GM18499 (cell line): Measurements from ENCODE around the gene LTF.
"Not testable (repeated sequence)": the region's sequence is repeated elsewhere in the genome, so short reads cannot be mapped to it uniquely, and the experiment has no call there.

Source experiments
- ATAC-seq: cut with Tn5 transposase; IDR thresholded peaks from one replicate; pipeline ENCODE4 v1.9.1; 2021; ENCODE audit warnings: moderate number of reproducible peaks; ENCODE audit not compliant: insufficient read depth, unreplicated experiment

Gene LTF

DNA sequence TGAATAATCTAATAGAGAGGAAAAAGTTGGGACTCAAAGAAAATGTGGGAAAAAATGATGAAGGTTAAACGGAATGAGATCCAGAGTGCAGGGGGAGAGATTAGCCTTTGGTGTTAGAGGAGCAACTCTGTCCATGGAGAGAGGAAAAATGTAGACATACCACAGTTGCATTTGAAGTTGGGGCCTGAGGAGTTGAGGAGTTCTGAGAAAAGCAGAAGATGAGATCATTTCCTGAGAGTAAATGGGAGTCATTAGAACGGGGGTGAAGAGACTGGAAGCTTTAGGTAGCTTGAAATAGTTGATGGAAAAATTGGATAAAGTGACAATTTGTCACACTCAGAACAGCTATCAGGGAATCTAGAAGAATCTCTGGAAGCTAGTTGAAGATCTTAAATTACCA lies 65.1 kb downstream of the LTF start:
- ATAC-seq: no peak

DNA sequence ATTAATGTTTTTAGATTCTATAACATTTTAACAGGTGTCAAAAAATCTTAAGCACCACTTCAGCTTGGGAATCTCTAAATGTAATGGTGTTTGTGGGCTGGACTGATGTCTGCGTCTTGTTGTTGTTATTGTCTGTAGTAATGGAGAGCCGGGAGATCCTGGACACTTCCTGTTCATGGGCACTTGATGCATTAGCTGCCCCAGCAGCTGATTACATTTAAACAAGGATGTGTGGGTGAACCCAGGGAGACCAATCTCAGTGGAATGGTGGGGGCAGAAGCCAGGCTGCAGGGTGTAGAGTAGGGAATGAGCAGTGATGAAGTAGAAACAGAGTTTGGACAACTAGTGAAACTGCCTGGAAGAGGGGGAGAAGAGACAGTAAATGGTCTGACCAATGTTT lies 65.6 kb downstream of the LTF start:
- no peak for ATAC-seq

DNA sequence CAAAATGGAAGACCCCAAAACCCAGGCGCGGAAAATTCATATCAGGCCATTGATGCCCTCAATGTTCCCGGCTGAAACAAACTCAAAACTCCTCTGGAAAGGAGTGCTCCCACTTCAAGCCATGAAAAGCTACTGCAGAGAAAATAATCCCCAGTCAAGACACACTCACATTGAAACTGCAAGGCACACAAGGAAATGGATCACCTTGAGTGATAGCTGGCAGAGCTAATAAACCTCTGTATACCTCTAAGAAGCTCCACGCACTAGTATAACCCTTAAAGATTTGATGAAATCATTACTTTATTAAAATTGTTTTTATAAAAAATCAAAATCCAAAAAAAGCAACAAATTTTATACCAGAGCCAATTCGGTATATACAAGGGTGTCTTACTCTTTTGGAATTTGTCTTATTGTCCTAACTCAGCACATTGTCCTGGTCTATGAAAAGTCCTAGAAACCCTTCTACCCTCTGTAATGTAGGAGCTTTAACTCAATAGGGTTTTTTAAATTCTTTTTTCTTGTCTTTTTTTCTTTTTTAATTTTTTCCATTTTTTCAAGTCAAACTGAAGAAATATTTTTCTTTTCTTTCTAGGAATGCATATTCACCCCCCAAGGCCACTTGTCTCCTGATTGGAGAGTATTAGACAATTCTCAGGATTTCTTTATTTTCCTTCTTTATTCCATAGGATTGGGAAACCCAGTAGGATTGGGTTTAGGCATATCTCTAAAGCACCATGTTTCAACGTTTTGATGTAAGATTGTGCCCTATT lies 66.3 kb downstream of the LTF start:
- no peak for ATAC-seq

DNA sequence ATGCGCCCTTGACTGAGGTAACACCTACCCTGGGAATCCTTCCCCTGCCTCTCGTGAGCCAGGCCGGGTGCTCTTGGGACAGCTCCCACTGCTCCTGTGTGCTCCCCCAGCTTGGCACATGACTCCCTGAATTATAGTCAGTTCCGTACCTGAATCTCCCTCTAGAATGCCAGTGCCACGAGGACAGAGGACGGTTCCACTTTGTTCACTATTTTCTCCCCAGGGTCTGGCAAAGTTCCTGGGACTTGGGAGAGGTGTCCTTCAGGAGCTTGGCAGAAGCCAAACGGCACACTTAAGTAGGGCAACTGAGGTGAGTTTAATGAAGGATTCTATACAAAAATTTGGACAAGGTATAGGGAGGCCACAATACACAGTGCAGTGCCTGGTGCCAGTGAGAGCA lies 67.6 kb downstream of the LTF start:
- ATAC-seq: no peak

DNA sequence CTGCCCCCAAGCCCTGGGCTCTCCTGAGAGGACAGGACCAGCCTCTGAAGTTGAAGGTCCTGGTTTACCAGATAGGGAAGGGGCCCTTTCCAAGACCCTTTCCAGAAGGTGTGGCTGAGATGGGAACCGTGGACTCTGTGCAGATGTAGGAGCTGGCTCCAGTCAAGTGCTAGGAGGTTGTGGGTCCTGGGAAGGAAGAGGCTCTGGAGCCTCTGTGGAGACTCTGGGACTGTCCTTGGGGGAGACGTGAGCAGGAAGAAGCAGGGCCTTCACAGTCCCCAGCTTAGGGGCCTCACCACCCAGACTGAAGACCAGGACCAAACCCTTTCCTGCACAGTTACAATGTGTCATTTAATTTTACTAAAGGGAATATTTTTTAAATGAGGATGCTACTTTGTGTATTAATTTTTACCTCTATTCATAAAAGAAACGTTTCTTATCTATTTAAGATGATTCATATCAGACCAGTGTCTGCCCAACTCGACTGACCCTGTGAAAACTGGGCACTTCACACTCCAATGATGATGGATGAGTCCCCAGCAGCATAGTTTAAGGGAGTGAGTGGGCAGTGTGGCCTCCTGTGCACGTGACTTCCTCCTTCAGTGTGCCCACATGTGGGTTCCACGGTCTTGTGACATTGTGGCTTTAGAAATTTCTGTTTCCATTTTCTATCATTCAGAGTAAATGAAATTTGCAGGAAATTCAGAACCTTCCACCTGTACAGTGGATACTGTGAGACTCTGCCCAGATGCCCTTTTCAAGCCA lies 68.8 kb downstream of the LTF start:
- no peak for ATAC-seq

DNA sequence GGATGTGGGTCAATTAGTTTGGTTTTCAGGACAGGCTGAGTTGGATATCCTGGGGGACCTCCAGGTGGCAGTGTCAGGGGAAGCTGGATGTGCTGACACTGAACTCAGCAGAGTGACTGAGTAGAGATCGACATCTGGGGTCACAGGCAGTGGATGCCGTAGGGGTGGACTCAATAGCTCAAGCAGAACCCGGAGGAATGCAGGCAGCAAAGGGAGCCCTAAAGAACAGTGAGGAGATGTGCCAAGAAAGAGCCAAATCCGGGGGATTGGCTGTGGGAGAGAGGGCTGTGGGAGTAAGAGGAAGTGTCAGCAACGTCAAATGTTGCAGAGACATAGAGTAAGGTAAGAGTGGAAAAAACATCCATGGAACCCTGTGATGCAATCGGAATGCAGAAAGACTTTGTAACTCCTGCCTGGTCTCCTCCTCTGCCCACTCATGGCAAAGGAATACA lies 69.5 kb downstream of the LTF start:
- no peak for ATAC-seq

DNA sequence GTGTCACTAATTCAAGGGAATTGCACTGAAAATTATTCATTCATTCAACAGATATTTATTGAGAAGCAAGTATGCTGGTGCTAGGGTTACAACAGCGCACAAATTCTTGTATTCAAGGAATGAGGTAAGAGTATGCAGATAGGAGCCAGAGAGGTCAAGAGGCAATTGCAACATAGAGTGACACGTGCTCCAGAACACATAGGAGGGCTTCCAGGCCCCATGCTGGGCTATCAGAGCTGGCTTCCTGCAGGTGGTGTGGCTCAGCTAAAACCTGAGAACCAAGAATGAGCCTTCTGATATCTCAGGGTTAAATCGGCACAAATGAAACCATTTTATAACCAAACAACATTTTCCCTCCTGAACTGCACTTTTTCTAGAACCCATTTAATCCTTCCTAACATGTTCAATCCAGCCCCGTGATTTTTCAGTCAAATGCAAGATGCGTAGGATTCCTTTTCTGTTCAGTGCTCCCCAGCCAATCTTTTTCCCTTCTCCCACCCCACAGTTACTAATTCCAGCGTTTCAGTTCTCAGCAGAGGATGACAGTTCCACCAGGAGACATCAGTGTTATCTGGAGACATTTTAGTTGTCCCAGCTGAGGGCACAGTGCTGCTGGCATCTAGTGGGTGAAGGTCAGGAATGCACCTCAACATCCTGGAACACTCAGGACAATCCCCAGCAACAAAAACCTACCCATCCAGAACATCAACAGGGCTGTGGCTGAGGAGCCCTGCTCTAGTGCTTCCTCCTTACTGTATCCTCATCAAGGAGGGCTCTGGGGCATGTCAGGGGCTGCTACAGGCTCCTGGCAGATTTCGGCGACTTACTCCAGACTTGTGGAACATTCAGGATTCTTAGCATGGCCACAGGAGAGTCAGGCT lies 70.9 kb downstream of the LTF start:
- ATAC-seq: no peak

DNA sequence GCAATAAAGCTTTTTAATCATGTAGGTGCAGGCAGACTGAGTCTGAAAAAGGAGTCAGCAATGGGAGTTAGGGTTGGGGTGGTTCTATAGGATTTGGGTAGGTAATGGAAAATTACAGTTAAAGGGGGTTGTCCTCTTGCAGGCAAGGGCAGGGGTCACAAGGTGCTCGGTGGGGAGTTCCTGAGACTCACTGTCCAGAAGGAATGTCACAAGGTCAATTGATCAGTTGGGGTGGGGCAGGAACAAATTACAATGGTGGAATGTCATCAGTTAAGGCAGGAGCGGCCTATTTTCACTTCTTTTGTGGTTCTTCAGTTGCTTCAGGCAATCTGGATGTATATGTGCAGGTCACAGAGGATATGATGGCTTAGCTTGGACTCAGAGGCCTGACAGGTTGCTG lies 71.7 kb downstream of the LTF start:
- no peak for ATAC-seq

DNA sequence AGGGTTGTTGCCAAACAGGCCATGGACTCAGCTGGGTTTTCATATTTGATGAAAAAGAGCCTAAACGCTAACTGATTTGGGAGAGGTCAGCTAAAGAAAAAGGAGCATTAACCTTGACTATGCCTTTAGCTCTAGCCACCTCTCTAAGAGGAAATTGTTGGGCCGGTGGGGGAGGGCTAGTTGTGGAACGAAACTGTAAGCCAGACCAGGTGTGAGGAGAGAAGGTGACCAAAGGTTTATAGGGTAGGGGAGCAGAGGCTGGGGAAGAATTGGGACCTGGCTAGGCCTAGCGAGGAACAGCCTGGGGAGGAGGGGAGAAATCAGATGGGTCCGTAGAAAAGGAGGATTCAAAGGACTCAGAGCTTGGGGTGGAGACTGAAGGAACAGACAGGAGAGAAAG lies 73.2 kb downstream of the LTF start:
- not testable (repeated sequence) for ATAC-seq

DNA sequence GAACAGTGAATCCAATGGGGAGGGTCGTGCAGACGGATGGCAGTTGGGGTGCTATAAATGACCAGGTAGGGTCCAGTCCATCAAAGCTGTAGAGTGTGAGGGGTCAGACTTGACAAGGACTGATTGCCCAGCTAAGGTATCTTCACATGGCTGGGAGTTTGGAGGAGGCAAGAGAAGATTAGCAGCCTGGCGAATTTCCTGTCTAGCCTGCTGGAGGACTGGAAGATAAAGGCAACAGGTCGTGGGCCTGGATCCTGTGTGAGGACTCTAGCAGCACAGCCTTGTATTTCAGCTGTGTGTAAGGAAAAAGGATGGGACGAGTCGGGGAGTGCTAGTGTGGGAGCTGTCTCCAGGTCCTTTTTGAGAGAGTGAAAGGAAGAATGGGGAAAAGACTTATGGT lies 75.4 kb downstream of the LTF start:
- no peak for ATAC-seq

DNA sequence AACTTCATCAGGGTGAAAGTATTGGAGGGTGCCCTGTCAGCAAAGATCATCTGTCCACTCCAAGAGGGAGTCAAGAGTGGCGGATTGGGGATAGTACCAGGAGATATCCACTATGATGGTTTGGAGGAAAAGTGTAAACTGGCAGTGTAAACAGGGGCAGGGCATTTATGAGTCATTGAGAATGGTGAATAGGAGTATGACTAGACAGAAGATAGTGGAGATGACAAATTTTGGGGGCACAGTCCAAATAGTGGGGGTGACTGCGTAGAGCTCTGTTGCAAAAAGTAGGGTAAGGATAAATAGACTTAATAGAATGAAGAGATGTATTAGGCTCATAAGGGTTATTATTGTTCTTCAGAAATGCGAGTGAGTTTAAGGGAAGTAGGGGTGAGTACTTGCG lies 75.9 kb downstream of the LTF start:
- ATAC-seq: not testable (repeated sequence)

DNA sequence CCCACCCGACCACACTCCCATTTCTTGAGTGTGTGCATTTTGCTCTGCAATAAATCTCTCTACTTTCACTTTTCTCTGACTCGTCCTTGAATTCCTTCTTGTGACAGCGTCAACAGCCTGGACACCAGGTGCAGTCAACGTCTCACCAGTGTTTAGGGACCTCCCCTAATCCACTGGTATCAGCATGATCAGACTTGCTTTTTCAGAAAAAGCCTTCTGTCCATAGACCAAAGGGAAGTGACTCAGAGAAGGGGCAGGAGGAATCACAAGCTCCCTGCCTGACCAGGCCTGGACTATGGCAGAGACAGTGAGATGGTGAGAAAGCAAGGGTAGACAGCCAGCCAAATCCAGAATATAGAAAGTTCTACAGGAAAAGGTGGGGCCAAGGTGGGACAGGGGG lies 78.5 kb downstream of the LTF start:
- no peak for ATAC-seq
